ENCODE data around the gene GABBR2.

Gene GABBR2

DNA sequence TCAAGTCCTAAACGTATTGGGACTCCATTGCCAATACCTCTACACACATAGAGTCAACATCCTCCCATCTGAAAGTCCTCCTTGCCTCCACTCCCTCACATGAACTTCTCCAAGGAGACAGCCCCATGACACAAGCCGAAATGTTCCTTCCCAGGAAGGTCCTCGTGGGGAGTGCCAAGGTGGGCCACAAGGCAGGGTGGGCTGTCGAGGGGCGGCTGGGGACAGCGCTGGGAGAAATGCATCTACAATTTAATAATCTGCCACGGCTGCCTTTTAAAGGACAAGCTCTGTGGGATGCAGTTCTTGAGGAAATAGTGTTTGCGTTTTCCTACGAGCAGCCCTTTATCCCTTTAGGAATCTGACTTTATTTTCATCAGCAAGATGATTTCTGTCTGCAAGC lies 138.7 kb downstream of the GABBR2 start:
- DNase-seq (ENCODE audit: low read depth), result no peak

DNA sequence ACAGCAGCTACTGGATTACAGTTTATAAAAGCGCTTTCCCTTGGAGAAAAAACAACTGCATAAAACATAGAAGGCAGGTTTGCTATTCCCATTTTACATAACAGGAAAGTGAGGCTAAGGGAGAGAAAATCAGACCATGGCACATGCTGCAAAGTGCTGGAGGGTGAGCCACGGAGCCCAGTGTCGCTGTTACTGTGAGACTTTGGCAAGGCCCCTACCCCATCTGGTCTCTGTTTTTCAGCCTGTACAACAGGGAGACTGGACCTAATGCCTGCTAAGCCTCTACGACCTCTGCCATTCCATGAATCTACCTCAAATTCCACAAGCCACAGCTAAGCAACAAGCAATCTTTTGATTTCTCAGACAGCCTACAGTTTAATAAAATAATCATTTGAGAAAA lies 139.2 kb downstream of the GABBR2 start:
- DNase-seq (ENCODE audit: low read depth), result no peak

GRCh38 chr9:98568909-98569469 lies 139.7 kb downstream of the GABBR2 start:
- DNase-seq (ENCODE audit: low read depth), result no peak

DNA sequence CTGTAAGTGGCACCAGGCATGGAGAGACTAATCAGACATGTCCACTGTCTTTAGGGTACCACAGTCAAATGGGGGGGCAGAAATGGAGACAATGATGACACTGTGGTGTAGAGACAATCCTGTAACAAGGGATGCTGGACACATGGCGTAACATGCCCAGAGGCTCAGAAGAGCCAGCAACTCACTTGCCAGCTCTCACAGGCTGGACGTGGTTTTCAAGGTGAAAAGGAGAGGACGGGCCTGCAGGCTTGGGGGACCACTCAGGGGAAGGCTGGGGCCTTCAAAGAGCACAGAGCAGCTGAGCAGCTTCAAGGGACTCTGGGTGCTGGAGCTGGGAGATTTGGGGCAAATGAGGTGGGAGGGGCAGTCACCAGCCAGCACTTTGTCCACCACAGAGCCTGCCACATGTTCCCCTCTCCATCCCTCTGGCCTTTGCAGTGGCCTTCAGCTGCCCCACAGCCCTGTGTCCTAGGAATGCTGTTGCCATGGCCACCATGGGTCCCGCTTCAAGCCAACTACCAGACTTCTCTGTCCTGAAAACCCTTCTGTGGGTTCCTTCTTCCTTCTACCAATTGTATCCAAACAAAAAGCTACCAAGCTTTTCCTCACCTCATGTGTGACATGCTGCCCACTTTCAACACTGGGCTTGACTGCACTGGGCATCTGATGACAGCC lies 140.4 kb downstream of the GABBR2 start:
- no peak for DNase-seq (ENCODE audit: low read depth)

- no peak for DNase-seq (ENCODE audit: low read depth)
Observed at GRCh38 chr9:98567540-98568233, 141.0 kb downstream of the GABBR2 start.

- no peak for DNase-seq (ENCODE audit: low read depth)
Observed at GRCh38 chr9:98565152-98566135, 143.3 kb downstream of the GABBR2 start.

DNA sequence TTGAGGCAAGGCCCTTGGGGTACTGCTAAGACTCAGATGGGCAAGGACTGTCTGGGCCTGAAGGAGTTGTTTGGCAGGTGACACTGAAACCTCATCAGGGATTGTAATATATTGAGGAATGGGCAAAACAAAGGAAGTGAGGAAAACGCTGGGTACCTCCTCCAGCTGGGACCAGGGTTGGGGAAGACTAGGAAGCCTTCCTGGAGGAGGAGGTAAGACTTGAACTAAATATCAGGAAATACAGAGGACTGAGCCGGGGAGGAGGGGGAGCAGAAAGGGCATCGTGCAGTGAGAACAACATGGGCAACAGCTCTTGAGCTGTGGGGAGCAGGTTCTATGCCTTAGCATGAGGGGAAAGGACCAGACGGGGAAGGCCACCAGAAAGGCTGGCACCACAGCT lies 144.0 kb downstream of the GABBR2 start:
- no peak for DNase-seq (ENCODE audit: low read depth)

DNA sequence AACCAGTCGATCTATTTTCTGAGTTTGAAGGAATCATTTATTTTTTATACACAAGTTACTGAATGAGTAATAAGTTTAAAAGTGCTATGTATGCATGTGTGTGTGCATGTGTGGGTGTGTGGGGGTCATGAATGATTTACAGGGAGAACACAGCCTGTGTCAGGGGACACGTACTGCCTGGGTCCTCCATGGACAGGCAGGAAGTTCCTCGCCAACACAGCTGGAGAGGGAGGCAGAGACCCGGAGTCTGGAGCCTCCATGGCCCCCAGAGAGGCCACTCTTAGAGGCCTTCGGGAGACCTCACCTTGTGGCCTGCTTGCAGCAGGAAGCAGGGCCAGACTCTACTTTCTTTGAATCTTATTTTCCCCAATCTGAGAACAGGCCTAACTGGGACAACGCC lies 144.7 kb downstream of the GABBR2 start:
- DNase-seq (ENCODE audit: low read depth), result no peak

DNA sequence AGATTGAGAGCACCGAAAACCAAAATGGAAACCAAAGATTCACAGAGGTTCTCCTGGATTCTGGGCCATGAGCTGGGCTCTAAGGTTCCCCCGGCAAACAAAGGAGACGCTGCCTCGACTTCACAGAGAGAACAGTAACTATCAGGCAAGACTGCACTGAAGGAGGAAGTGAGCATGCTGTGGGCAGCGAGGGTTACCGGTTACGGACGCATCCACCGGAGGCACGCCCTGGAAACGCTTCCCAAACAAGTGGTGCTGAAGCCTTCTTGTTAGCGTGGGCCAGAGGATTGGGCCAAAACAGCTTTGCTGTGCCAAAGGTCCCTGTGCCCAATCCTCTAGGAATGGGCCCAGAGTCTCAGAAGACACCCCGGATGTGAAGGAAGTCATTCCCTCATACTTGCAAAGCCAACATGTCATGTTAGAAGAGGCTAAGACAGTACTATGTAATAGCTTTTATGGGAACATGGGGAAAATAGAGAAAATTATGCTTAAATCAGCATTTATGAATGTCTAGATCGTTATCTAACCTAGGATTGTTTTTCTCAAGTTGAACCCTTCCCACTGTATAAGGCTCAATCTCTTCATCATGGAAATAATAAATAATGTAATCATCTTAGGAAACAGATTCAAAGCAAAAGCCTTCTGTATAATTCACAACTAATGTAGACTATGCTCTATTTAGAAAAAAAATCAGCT lies 145.4 kb downstream of the GABBR2 start:
- no peak for DNase-seq (ENCODE audit: low read depth)

- DNase-seq (ENCODE audit: low read depth), result no peak
Observed at GRCh38 chr9:98559561-98559960, 149.2 kb downstream of the GABBR2 start.

- no peak for DNase-seq (ENCODE audit: low read depth)
Observed at GRCh38 chr9:98558575-98558974, 150.2 kb downstream of the GABBR2 start.

GRCh38 chr9:98556511-98556910 lies 152.2 kb downstream of the GABBR2 start:
- no peak for DNase-seq (ENCODE audit: low read depth)

- no peak for DNase-seq (ENCODE audit: low read depth)
Observed at GRCh38 chr9:98555651-98556465, 152.9 kb downstream of the GABBR2 start.

- DNase-seq (ENCODE audit: low read depth), result no peak
Observed at GRCh38 chr9:98554752-98555151, 154.0 kb downstream of the GABBR2 start.

DNA sequence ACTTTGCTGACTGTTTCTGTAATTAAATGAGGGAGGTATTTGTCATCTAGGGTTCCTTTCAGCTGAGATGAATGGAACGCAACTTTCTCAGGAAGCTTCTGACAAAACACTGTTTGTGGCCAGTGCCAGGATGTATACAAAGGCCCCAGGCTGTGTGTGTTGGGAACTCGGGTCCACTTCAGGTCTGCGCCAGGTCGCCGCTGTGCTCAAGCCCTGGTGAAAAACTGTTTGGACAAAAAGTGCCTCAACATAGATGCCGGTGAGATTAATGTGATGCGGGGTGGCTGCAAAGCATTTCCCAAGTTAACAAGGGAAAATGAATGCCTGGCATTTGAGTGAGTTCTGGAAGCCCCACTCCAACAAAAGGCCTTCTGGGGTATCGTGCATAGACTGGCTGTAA lies 156.4 kb downstream of the GABBR2 start:
- DNase-seq (ENCODE audit: low read depth), result no peak

DNA sequence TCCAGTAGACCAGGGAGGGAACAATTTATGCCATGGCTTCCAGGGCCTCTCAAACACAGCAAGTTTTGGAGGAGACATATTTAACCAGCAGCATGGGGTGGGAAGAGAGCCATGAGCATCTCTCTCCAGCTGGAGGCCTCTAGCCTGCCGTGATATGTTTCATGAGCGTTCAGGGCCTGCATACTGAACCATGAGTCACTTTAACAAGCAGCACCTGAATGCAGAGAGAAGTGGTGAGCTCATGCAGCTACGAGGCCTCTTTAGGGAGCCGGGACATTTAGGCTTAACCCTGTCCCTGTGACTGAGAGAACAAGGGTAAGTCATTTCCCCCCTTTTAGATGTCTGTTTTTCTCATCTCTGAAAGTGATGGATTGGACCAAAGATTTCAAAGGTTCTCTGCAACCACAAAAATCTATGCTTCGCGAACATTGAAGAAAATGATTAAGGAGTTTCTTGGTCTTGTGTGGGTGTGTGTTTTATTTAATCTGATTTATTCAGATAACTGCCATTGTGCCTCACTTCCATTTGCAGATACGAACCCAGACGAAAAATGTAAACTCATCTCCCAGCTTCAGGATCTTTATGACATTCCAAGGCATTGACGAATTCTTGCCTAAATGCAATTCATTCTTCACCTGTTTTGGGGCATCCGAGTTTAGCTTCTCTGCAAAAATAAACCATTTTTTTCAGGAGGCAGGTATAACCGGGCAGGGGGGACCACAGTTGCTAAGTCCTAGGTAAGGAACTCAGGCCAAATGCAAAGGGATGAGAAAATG lies 157.0 kb downstream of the GABBR2 start:
- DNase-seq (ENCODE audit: low read depth), result no peak

DNA sequence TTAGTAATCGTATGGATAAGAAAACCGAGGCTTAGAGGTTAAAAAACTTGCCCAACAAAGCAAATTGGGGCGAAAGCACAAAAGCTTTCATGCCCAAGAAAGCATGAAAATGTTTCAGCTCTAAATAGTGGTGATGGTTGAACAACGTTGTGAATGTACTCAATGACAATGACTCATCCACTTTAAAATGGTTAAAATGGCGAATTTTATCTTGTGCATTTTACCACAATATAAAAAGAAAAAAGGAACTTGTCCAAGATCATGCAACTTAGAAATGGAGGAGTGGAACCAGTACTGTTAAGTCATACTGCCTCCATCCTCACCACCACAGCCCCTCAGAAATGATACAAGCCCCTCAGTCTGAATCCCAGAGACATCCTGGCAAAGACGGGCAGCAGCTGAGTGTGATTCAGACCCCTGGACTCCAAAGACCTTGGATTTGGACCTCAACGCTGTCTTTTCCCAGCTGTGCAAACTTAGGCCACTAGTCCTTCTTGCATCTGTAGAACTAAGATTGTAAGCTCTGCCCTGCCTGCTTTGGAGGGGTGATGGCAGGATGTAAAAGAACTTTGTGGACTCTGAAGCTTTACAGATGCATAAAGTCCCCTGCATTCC lies 158.4 kb downstream of the GABBR2 start:
- no peak for DNase-seq (ENCODE audit: low read depth)

GRCh38 chr9:98549401-98549800 lies 159.3 kb downstream of the GABBR2 start:
- DNase-seq (ENCODE audit: low read depth), result no peak

GRCh38 chr9:98547606-98548005 lies 161.1 kb downstream of the GABBR2 start:
- no peak for DNase-seq (ENCODE audit: low read depth)

DNA sequence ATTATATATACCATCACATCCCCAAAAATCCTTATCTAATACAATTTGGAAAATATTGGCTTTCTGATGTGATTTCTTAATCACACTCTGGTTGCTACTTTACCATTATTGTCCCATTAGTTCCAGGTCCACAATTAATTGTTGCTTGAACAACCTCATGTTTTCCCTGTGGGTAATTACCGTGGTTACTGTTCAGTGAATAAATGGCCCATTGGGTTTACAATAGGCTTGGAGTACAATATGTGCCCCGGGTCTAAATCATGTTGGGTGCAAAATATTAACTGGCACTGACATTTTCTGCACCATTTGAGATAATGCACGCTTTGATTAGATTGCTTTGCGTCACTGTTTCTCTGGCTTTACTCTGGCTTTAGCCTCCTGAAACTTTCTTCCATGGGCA lies 163.7 kb downstream of the GABBR2 start:
- no peak for DNase-seq (ENCODE audit: low read depth)
